Renal cortical epithelial cell (primary cell): Measurements from ENCODE around the gene REN. TPM values are rescaled to one million over a fixed set of nuclear protein-coding genes. Genes with fewer than 3 reads are reported as not detected.

Experiments used
- DNase-seq: peaks from one replicate; pipeline ENCODE4 v3.0.0-alpha.2; 2011; ENCODE audit warnings: low read depth
- total RNA-seq: library from RNA; depleted of rRNA; stranded (reverse); fragments of >200 nt; gene quantifications from 2 replicates; pipeline ENCODE4 v1.2.3, GENCODE V29; 2014

The REN gene
- total RNA-seq, 1 donor from 2014 or later: not detected

DNA sequence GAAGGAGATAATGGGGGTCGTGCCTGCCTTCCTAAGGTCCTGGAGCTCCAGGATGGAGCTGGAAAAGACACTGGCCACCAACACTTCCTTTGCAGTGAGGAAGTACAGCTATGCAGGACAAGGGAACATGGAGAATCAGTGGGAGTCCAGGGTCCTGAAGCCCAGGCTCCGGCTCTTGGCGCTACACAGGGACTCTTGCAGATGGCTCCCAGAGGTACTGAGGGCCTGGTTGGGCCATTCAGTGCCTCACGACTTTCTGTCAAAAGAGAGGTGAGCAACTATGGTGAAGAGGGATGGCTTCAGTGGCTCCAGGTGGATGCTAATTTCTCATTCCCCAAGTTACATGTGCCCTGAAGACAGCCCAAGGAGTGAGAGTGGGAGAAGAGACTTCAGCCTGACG, 12.5 kb downstream of the REN start:
- DNase-seq: no peak

- no peak for DNase-seq
Measured at GRCh38 chr1:204152310-204153044, 13.7 kb downstream of the REN start.

GRCh38 chr1:204151552-204152309, 14.4 kb downstream of the REN start, which contains the start of gene ETNK2:
Gene ETNK2 (minus strand): TSS chr1:204152044. CDS start chr1:204151852, 192 bp downstream.
- no peak for DNase-seq

GRCh38 chr1:204150702-204151551, 15.2 kb downstream of the REN start:
- DNase-seq: peak; percentile 21

- DNase-seq: peak; percentile 22
Measured at GRCh38 chr1:204149635-204150565, 16.2 kb downstream of the REN start.

DNA sequence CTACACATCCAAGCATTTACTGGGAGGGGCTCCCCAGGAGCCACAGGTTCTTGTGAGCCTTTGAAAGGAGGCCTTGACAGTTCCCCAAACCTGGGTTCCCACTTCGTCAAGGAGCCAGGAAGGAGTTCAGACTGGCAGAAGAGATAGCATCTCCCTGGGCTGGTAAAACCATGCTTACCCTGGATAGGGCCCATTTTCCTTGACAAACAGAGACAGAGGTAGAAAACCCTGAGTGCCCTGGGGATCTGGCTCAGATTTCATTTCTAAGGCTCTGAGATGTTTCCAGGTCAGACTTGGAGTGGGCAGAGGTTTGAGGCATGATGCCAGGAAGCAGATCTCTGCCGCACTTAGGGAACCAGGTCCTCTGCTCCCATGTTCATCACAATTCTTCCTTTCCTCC, 17.0 kb downstream of the REN start:
- DNase-seq: no peak

GRCh38 chr1:204147406-204148383, 18.4 kb downstream of the REN start:
- DNase-seq: no peak

- DNase-seq: no peak
Measured at GRCh38 chr1:204146965-204147364, 19.2 kb downstream of the REN start.

- no peak for DNase-seq
Measured at GRCh38 chr1:204146309-204146708, 19.8 kb downstream of the REN start.

DNA sequence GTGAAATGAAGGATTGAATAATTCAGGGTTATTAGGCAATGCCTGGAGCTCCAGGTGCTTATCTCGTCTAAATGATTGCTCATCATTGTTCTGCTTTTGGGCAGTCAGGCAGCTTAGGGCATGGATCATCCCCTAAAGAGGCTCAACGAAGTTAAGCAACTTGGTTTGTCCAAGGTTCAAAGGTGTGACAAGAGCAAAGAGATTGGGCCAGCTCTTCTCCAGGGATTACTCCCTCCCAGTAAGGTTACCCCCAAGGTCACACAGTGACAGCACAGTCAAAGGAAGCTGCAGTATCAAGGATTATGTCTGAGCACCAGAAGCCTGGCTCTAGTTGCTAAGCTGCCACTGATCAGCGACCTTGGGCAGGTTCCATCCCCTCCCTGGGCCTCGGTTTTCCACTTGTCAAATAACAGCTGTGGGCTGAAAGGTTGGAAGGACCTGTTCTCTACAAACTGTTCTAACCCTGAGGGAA, 21.1 kb downstream of the REN start:
- DNase-seq: no peak

- no peak for DNase-seq
Measured at GRCh38 chr1:204143276-204144041, 22.7 kb downstream of the REN start.

GRCh38 chr1:204142032-204142974, 23.8 kb downstream of the REN start:
- DNase-seq: no peak

DNA sequence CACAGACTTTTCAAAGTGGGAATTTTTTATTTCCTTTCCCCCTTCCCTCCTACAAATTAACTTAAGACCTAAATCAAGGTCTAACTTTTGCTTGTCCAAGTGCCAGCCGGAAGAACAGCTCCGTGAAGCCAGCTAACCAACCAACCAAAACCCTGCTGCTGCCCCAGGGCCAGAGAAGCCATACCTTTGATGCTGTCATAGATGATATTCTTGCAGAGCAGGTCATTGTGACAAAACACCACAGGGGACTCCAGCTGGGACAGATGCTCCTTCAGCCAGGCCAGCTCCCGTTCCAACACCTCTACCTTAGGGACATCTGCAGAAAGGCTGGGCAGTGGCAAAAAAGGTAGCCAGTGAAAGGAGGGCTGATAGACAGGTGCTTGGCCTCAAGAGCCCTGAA, 25.0 kb downstream of the REN start:
- no peak for DNase-seq

GRCh38 chr1:204139952-204140351, 26.2 kb downstream of the REN start:
- no peak for DNase-seq

- no peak for DNase-seq
Measured at GRCh38 chr1:204139088-204139487, 27.0 kb downstream of the REN start.

DNA sequence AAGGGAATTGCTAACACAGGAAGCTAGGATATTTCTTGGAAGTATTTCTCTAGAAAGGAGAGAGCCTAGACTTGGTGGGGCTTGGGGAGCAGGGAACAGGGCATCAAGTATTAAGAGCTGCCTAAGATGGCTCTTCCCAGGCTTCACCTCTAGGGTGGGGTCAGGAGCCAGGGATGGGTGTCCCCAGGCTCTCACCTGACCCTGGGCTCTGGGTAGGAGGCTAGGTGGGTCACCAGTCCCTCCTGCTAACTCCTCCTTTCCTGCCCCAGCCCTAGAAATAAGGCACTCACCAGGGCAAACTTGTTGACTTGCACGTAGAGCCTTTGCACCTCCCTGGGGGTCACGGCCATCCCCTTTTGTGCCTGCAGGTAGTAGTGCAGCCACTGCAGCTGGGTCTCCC, 29.3 kb downstream of the REN start:
- DNase-seq: no peak

DNA sequence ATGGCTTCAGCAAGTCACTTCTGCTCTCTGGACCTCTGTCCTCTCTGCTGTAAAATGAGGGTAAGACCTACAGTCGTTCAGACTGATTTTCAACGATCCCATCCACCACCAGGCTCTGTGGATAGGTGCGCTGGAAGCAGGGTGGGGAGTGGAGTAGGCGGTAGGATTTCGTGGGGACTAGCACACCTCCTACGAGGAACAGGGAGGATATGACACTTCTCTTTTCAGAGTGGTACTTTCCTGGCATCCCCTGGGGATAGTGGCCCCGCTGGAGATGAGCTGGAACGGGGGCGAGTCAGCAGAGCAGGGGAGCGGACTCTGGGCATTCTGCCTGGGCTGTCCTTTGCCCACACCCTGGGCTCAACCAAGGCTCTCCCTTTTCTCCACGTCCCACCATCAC, 32.0 kb downstream of the REN start:
- no peak for DNase-seq

DNA sequence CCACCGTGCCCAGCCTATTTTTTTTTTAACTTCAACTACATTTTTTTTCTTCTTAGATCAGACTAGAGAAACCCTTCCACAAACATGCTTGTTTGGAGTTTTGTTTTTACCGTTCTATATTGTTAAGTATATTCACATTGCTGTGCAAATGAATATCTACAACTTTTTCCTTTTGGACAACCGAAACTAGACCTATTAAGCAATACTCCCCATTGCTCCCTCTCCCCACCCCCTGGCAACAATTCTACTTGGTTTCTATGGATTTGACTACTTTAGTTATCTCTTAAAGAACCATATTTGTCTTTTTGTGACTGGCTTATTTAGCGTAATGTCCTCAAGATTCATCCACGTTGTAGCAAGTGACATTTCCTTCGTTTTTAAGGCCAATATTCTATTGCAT, 33.4 kb downstream of the REN start:
- DNase-seq: no peak
